HL-60 (cell line): ENCODE results near the gene MYO1B.

ENCODE experiments used
- DNase-seq, 2 experiments: peaks; one replicate each; pipeline ENCODE4 v3.0.0-alpha.2; 2010 to 2020; ENCODE audit warnings: low read depth in 1 of 2, low spot score in 1 of 2
- H3K27ac ChIP-seq: fragments of 250-450 bp; sonication (Bioruptor Pico); replicated peaks from 2 replicates; pipeline ENCODE4 v1.5.1; 2020; ENCODE audit warnings: mild to moderate bottlenecking, moderate library complexity
- H3K27me3 ChIP-seq: fragments of 250-450 bp; sonication (Bioruptor Pico); 2 replicates; pipeline ENCODE4 v1.5.1; 2021; ENCODE audit warnings: mild to moderate bottlenecking, moderate library complexity; ENCODE audit not compliant: insufficient read depth, poor library complexity, severe bottlenecking
- H3K4me3 ChIP-seq: replicated peaks from 2 replicates; pipeline ENCODE4 v1.5.1; 2011; ENCODE audit warnings: mild to moderate bottlenecking, control low read depth, low read length; ENCODE audit not compliant: insufficient read depth
- GABPA ChIP-seq: IDR thresholded peaks from 2 replicates; pipeline ENCODE4 v1.6.1; 2012; ENCODE audit warnings: low read depth
- POLR2AphosphoS5 ChIP-seq: IDR thresholded peaks from 2 replicates; pipeline ENCODE4 v1.6.1; 2012; ENCODE audit warnings: low read depth
- SPI1 ChIP-seq: IDR thresholded peaks from 2 replicates; pipeline ENCODE4 v1.6.1; 2012; ENCODE audit warnings: low read depth, mild to moderate bottlenecking, borderline replicate concordance
- TF ChIP-seq, protein P1 (sequence below): IDR thresholded peaks from 2 replicates; pipeline ENCODE4 v1.6.1; 2012; ENCODE audit warnings: low read depth; ENCODE audit not compliant: insufficient replicate concordance
- TF ChIP-seq, protein P2 (sequence below): IDR thresholded peaks from one replicate; pipeline ENCODE4 v1.5.1; 2011; ENCODE audit warnings: low read length, control low read depth, inconsistent platforms; ENCODE audit not compliant: insufficient read depth

MYO1B gene

DNA sequence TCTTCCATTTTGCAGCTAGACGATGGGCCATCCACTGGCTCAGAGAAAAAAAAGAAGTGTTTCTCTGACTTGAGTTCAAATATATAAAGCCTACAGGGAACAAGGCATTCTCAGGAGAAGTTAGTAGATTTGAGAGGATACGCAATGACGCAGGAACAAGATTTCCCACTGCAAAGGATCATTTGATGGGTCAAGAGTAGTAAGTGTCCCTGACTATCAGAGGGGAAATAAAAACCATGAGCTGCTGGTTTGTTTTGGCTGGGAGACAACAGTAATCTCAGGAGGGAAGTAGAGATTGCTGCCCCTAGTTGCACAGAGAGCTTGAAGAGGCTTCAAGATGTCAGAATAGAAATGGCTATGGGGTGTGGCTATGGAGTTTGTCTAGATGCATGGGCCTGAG, 22.3 kb upstream of the MYO1B start:
- TF ChIP-seq POLR2AphosphoS5 (no peak), GABPA (no peak), SPI1 (no peak)
- TF ChIP-seq, protein P1, sequence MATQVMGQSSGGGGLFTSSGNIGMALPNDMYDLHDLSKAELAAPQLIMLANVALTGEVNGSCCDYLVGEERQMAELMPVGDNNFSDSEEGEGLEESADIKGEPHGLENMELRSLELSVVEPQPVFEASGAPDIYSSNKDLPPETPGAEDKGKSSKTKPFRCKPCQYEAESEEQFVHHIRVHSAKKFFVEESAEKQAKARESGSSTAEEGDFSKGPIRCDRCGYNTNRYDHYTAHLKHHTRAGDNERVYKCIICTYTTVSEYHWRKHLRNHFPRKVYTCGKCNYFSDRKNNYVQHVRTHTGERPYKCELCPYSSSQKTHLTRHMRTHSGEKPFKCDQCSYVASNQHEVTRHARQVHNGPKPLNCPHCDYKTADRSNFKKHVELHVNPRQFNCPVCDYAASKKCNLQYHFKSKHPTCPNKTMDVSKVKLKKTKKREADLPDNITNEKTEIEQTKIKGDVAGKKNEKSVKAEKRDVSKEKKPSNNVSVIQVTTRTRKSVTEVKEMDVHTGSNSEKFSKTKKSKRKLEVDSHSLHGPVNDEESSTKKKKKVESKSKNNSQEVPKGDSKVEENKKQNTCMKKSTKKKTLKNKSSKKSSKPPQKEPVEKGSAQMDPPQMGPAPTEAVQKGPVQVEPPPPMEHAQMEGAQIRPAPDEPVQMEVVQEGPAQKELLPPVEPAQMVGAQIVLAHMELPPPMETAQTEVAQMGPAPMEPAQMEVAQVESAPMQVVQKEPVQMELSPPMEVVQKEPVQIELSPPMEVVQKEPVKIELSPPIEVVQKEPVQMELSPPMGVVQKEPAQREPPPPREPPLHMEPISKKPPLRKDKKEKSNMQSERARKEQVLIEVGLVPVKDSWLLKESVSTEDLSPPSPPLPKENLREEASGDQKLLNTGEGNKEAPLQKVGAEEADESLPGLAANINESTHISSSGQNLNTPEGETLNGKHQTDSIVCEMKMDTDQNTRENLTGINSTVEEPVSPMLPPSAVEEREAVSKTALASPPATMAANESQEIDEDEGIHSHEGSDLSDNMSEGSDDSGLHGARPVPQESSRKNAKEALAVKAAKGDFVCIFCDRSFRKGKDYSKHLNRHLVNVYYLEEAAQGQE = no peak
- TF ChIP-seq, protein P2, sequence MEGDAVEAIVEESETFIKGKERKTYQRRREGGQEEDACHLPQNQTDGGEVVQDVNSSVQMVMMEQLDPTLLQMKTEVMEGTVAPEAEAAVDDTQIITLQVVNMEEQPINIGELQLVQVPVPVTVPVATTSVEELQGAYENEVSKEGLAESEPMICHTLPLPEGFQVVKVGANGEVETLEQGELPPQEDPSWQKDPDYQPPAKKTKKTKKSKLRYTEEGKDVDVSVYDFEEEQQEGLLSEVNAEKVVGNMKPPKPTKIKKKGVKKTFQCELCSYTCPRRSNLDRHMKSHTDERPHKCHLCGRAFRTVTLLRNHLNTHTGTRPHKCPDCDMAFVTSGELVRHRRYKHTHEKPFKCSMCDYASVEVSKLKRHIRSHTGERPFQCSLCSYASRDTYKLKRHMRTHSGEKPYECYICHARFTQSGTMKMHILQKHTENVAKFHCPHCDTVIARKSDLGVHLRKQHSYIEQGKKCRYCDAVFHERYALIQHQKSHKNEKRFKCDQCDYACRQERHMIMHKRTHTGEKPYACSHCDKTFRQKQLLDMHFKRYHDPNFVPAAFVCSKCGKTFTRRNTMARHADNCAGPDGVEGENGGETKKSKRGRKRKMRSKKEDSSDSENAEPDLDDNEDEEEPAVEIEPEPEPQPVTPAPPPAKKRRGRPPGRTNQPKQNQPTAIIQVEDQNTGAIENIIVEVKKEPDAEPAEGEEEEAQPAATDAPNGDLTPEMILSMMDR = no peak
- Histone ChIP-seq H3K4me3 (no peak overlapping the region), H3K27me3 (no peaks in the 10 kb centered on the region), H3K27ac (peak overlapping the region; percentile 60)
- no peak for DNase-seq

DNA sequence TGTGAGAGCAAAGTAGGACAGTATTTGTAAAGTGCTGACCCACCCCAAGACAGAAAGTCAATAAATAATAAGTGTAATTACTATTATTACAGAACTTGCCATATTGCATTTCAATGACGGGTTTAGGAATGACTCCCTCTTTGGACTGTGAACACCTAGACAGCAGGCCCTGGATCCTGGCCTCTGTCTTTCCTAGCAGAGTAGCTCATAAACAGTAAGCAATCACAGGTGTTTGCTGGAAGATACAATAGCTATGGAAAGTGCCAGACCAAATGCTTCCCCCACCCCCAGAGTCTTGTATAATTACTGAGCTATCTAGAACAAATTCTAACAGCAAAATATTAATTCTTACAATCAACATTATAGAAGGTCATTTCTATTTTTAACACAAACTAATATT, 20.1 kb upstream of the MYO1B start:
- Histone ChIP-seq H3K27me3 (no peaks in the 10 kb centered on the region), H3K4me3 (no peak overlapping the region), H3K27ac (no peak overlapping the region)
- no peak for TF ChIP-seq POLR2AphosphoS5
- no peak for DNase-seq

DNA sequence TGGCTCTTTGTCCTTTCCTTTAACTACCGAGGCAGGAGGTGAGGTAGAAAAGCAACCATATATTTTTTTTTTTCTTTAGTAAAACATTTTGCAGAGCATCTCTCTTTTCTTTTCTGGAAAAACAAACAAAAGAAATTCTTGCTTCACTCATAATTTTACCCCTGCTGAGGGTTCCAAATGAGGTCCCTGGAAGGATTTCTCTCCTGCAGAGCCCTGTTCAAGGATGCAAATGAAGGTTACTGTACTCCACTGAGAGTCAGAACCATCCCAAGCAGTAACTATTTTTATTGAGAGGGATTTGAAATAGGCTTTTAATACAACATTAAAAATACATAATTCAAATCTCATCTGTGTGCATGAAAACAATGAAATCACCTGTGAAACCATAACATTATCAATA, 19.5 kb upstream of the MYO1B start:
- Histone ChIP-seq H3K4me3 (no peak overlapping the region), H3K27me3 (no peaks in the 10 kb centered on the region), H3K27ac (no peak overlapping the region)
- no peak for DNase-seq
- no peak for TF ChIP-seq POLR2AphosphoS5
- TF ChIP-seq GABPA = no peak
- TF ChIP-seq, protein P2 = no peak
- TF ChIP-seq, protein P1 = no peak
- no peak for TF ChIP-seq SPI1

DNA sequence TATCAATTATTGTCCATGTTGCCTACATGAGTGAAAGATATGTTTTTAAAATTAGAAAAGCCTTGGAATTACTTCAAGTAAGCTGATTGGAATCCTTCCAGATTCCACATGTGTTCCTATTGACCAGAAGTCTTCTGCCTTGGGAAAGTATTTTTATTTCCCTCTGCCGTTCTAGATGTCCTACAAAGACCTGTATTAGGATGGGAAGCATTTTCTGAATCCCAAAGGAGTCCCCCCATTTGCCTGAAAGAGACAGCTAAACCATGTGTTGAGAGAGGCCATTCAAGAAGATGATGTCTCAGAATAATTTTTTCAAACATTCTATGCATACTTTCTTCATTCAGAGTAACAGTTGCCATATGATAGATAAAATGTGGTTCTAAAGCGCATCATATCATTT, 19.0 kb upstream of the MYO1B start:
- TF ChIP-seq POLR2AphosphoS5 (no peak), GABPA (no peak), SPI1 (no peak)
- TF ChIP-seq, protein P2 = no peak
- TF ChIP-seq, protein P1 = no peak
- Histone ChIP-seq H3K4me3 (no peak overlapping the region), H3K27me3 (no peaks in the 10 kb centered on the region), H3K27ac (no peak overlapping the region)
- no peak for DNase-seq
